ENCODE measurements around the gene MYLK4.

MYLK4 gene

DNA sequence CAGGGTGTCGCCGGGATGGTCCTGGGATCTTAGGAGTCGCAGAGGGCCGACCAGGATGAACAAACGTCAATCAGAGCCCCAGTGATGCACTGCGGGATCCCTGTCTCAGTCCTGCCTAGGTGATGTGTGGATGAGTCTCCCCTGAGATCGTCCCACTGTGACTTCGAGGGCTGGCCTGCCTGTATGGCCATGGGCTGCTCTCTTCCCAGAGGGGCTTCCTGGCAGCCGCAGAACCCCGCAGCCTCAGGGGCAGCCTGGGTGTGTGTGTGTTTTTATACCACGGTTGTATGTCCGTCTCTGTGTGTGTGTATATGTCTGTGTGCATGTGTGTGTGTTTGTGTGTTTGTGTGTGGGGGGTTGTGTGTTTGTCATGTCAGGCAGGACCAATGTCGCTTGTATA is 111.6 kb downstream of the MYLK4 start:
- no peak for TF ChIP-seq CTCF (IDR thresholded peaks at IDR 0.05)

- no peak for TF ChIP-seq CTCF (IDR thresholded peaks at IDR 0.05)
Observed at GRCh38 chr6:2636672-2637071, 114.0 kb downstream of the MYLK4 start.

DNA sequence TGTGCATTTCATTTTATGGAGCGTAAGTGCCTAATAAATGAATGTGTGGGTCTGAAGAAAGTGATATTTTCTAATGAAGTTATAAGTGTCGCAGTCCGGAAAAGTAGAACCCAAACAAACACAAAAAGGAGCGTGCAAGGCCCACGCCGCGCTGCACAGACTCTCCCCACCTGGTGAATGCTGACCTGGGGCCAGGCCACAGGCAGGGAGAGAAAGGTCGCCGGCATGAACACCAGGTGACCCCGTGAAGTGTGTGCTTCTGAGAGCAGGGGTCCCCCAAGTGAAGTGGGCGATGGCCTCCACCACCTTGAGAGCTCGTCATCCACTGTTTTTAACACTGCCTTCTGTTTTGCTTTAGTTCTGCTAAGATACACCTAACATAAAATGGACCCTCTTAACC is 114.8 kb downstream of the MYLK4 start:
- TF ChIP-seq CTCF (IDR thresholded peaks at IDR 0.05) = no peak

- peak; percentile 92 for TF ChIP-seq CTCF (IDR thresholded peaks at IDR 0.05)
Observed at GRCh38 chr6:2634139-2634964, 116.4 kb downstream of the MYLK4 start.

GRCh38 chr6:2633736-2634135 is 117.0 kb downstream of the MYLK4 start:
- TF ChIP-seq CTCF (IDR thresholded peaks at IDR 0.05) = no peak

DNA sequence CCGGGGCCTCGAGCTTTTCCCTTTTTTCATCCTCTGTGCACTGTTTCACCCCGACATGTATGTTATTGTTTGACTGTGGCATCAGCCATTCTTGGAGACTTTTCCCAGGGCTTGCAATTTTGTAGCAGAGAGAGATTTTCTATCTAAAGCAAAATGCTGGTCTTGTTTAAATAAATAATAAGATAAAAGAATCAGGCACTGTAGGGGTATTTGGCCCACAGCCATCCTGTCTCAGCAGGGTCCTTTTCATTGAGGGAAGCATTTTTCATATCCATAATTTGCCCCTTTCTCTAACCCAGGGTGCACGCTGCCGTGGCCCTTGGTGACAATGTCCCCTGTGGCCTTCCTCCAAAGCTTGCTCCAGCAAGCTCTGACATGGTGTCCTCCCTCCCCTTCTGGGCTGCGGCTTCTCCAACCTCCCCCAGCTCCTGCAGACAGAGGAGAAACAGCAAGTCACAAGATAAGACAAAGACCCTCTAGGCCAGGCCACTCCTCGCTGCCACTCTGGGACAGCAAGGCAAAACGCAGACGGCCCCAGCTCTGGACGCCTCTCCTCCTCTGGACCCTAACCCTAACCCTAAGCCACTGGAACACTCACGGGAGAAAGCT is 117.6 kb downstream of the MYLK4 start:
- TF ChIP-seq CTCF (IDR thresholded peaks at IDR 0.05) = no peak

- no peak for TF ChIP-seq CTCF (IDR thresholded peaks at IDR 0.05)
Observed at GRCh38 chr6:2632368-2632767, 118.4 kb downstream of the MYLK4 start.

Data from LNCAP (cell line).